Breast epithelium (tissue), 3 donors: ENCODE results near the gene OVAAL.

ENCODE experiments used
- CTCF ChIP-seq, 3 donors: fragments of 450-650 bp; IDR thresholded peaks; one replicate each; pipeline ENCODE4 v1.5.1; 2016 to 2017; ENCODE audit warnings: antibody characterized with exemption in 3 of 3, mild to moderate bottlenecking in 3 of 3, moderate library complexity in 3 of 3
- POLR2A ChIP-seq: fragments of 450-650 bp; IDR thresholded peaks from one replicate; pipeline ENCODE4 v1.6.1; 2016; ENCODE audit warnings: antibody characterized with exemption, mild to moderate bottlenecking, moderate library complexity

- TF ChIP-seq CTCF (IDR thresholded peaks at IDR 0.05) (no peak), POLR2A (no peak)
These were observed 38.8 kb downstream of the OVAAL start for GRCh38 chr1:180597520-180597919.
